A549 (cell line): ENCODE results near the gene NCS1. TPM values are rescaled to one million over a fixed set of nuclear protein-coding genes. Genes with fewer than 3 reads are reported as not detected.

Experiments used
- ATAC-seq, 2 experiments: fragments of 200-7000 bp in 1 of 2; fragments of >200 bp in 1 of 2; cut with Nextera tagmentation in 1 of 2; cut with Tn5 transposase in 1 of 2; 3 replicates each; pipeline versions ENCODE4 v1.8.0 to v1.9.1; 2018 to 2020; ENCODE audit warnings: mild to moderate bottlenecking in 1 of 2, moderate library complexity in 1 of 2
- CTCF ChIA-PET: fragments of 300-600 bp; sonication (Branson Sonifier 250); formaldehyde crosslinking; extraction: SDS; loops from one replicate; lab custom pipeline; 2021; ENCODE audit warnings: antibody characterized with exemption, inconsistent platforms; lab: Yijun Ruan, JAX
- POLR2A ChIA-PET: fragments of 350-600 bp; formaldehyde crosslinking; extraction: SDS; loops from one replicate; lab custom pipeline; 2021; ENCODE audit warnings: antibody characterized with exemption, inconsistent platforms; lab: Yijun Ruan, JAX
- DNase-seq, 2 experiments: peaks; one replicate each; pipeline versions ENCODE4 v3.0.0 to v3.0.0-alpha.2; 2011 to 2016; ENCODE audit warnings: low read depth in 1 of 2, low spot score in 1 of 2
- FAIRE-seq: peaks from 2 replicates; lab custom pipeline; 2011; peaks lifted over from hg19 to GRCh38; lab: Jason Lieb, UNC
- H3K27ac ChIP-seq, 2 experiments: fragments of >200 bp; sonication (Bioruptor Twin); formaldehyde crosslinking; 3 replicates each; pipeline ENCODE4 v1.5.1; 2016 to 2017
- H3K4me1 ChIP-seq: fragments of >200 bp; sonication (Bioruptor Twin); formaldehyde crosslinking; 3 replicates; pipeline ENCODE4 v1.6.1; 2016
- H3K4me2 ChIP-seq: fragments of >200 bp; sonication (Bioruptor Twin); formaldehyde crosslinking; 3 replicates; pipeline ENCODE4 v1.6.1; 2016
- H3K4me3 ChIP-seq: fragments of >200 bp; sonication (Bioruptor Twin); formaldehyde crosslinking; 3 replicates; pipeline ENCODE4 v1.5.1; 2016
- H3K9me3 ChIP-seq: fragments of >200 bp; sonication (Bioruptor Twin); formaldehyde crosslinking; 3 replicates; pipeline ENCODE4 v1.6.1; 2016
- CEBPB ChIP-seq, 2 experiments: fragments of >200 bp in 1 of 2; sonication (Bioruptor Twin) in 1 of 2; formaldehyde crosslinking in 1 of 2; IDR thresholded peaks; 2 replicates each; pipeline ENCODE4 v1.6.1; 2012 to 2016
- CHD4 ChIP-seq: fragments of 200-600 bp; sonication (generic); IDR thresholded peaks from 2 replicates; pipeline ENCODE4 v1.6.1; 2016; ENCODE audit warnings: antibody characterized with exemption, mild to moderate bottlenecking, borderline replicate concordance
- EHF ChIP-seq: fragments of 250-450 bp; sonication (Bioruptor Pico); IDR thresholded peaks from 2 replicates; pipeline ENCODE4 v1.5.0; 2020; ENCODE audit warnings: mild to moderate bottlenecking
- EP300 ChIP-seq, 2 experiments: fragments of >200 bp; sonication (Bioruptor Twin); formaldehyde crosslinking; IDR thresholded peaks; 2 replicates in 1 of 2; 3 replicates in 1 of 2; pipeline ENCODE4 v1.6.1; 2016 to 2017
- ESRRA ChIP-seq: fragments of 150-350 bp; IDR thresholded peaks from 2 replicates; pipeline ENCODE4 v1.6.1; 2014; ENCODE audit warnings: mild to moderate bottlenecking, low read length, borderline replicate concordance
- GATA3 ChIP-seq: IDR thresholded peaks from 2 replicates; pipeline ENCODE4 v1.6.1; 2012; ENCODE audit warnings: borderline replicate concordance
- HDAC2 ChIP-seq: fragments of 200-600 bp; sonication (generic); IDR thresholded peaks from 2 replicates; pipeline ENCODE4 v1.6.1; 2016
- HES2 ChIP-seq: fragments of >200 bp; sonication (Bioruptor Twin); formaldehyde crosslinking; IDR thresholded peaks from 2 replicates; pipeline ENCODE4 v1.6.1; 2016
- HEYL ChIP-seq: fragments of 250-450 bp; sonication (Bioruptor Pico); IDR thresholded peaks from 2 replicates; pipeline ENCODE4 v1.8.0; 2021; ENCODE audit warnings: mild to moderate bottlenecking, moderate library complexity
- HOXA7 ChIP-seq: fragments of 250-450 bp; sonication (Bioruptor Pico); IDR thresholded peaks from 2 replicates; pipeline ENCODE4 v1.5.0; 2020; ENCODE audit warnings: mild to moderate bottlenecking, moderate library complexity
- HOXB13 ChIP-seq: fragments of 250-450 bp; sonication (Bioruptor Pico); IDR thresholded peaks from 2 replicates; pipeline ENCODE4 v1.5.0; 2020; ENCODE audit warnings: low read depth, mild to moderate bottlenecking, moderate library complexity
- KDM1A ChIP-seq: fragments of 200-600 bp; sonication (generic); IDR thresholded peaks from 2 replicates; pipeline ENCODE4 v1.6.1; 2016; ENCODE audit warnings: low read depth, mild to moderate bottlenecking
- KDM5A ChIP-seq: fragments of 200-600 bp; sonication (generic); IDR thresholded peaks from 2 replicates; pipeline ENCODE4 v1.6.1; 2016; ENCODE audit warnings: antibody characterized with exemption, mild to moderate bottlenecking
- MAFK ChIP-seq: fragments of 450-650 bp; IDR thresholded peaks from 2 replicates; pipeline ENCODE4 v1.6.1; 2014; ENCODE audit not compliant: partially characterized antibody
- PBX3 ChIP-seq: IDR thresholded peaks from 2 replicates; pipeline ENCODE4 v1.6.1; 2012
- RAD21 ChIP-seq, 2 experiments: fragments of >200 bp in 1 of 2; sonication (Bioruptor Twin) in 1 of 2; formaldehyde crosslinking in 1 of 2; IDR thresholded peaks in 1 of 2; conservative IDR thresholded peaks in 1 of 2; 2 replicates in 1 of 2; 3 replicates in 1 of 2; pipeline ENCODE4 v1.6.1; 2012 to 2018; ENCODE audit warnings: inconsistent platforms in 1 of 2
- RARB ChIP-seq: fragments of 250-450 bp; sonication (Bioruptor Pico); IDR thresholded peaks from 2 replicates; pipeline ENCODE4 v1.8.0; 2021; ENCODE audit warnings: mild to moderate bottlenecking, moderate library complexity
- RCOR1 ChIP-seq: fragments of 150-350 bp; IDR thresholded peaks from 2 replicates; pipeline ENCODE4 v1.6.1; 2014; ENCODE audit warnings: antibody characterized with exemption, low read length, low read depth
- SREBF2 ChIP-seq: fragments of 450-650 bp; IDR thresholded peaks from 2 replicates; pipeline ENCODE4 v1.6.1; 2014; ENCODE audit warnings: mild to moderate bottlenecking, moderate library complexity
- TFCP2L1 ChIP-seq: fragments of 250-450 bp; sonication (Bioruptor Pico); IDR thresholded peaks from 2 replicates; pipeline ENCODE4 v1.5.0; 2021; ENCODE audit warnings: mild to moderate bottlenecking
- WGBS: methylation state at CpG from one replicate; pipeline ENCODE4 v1.1.6; 2017; ENCODE audit errors: missing lambda C conversion rate; 5-methylcytosine and 5-hydroxymethylcytosine counted together
- polyA plus RNA-seq, 4 experiments: library from polyadenylated mRNA; depleted of rRNA in 3 of 4; stranded (reverse); fragments of >200 nt; fragmentation: RNase III in 1 of 4; extraction: RNeasy Plus Mini Kit Qiagen cat#74134 plus additional on column Dnase treatment in 1 of 4; gene quantifications; 2 replicates in 3 of 4; 3 replicates in 1 of 4; pipeline ENCODE4 v1.2.3, GENCODE V29; 2011 to 2017
- TF ChIP-seq, protein P1 (sequence below): fragments of >200 bp; sonication (Bioruptor Twin); formaldehyde crosslinking; IDR thresholded peaks from 3 replicates; pipeline ENCODE4 v1.5.1; 2016
- TF ChIP-seq, protein P2 (sequence below): fragments of 200-600 bp; sonication (generic); IDR thresholded peaks from 2 replicates; pipeline ENCODE4 v1.6.1; 2016; ENCODE audit warnings: antibody characterized with exemption, mild to moderate bottlenecking, moderate library complexity

Gene NCS1
- polyA plus RNA-seq, 2 of the 4 experiments (the other 2 are of a cell fraction): 17.9 to 21.9 TPM

GRCh38 chr9:130142641-130143040 is 29.6 kb upstream of the NCS1 start:
- FAIRE-seq (no peak), ATAC-seq (no peak), DNase-seq (no peak)
- WGBS: 78% methylated on average over 6 of the region's 6 CpGs
- POLR2A ChIA-PET: no interaction called here
- Histone ChIP-seq H3K27ac (no peak overlapping the region), H3K4me3 (no peak overlapping the region), H3K4me2 (no peak overlapping the region), H3K4me1 (peaks cover 12% of the 10 kb centered on the region), H3K9me3 (no peaks in the 10 kb centered on the region)
- TF ChIP-seq KDM5A (no peak), TFCP2L1 (CRISPR knock-in tag) (no peak), ESRRA (no peak), RAD21 (conservative IDR thresholded peaks at IDR 0.05 in 1 of 2, IDR thresholded peaks at IDR 0.05 in 1 of 2) (no peak), HES2 (no peak)
- CTCF ChIA-PET: interaction anchor here (1.0 to 1.1 kb wide), 2 partner anchors 35 to 93 kb away, joined by 3 to 5 read pairs; no protein-coding TSS in a partner anchor

DNA sequence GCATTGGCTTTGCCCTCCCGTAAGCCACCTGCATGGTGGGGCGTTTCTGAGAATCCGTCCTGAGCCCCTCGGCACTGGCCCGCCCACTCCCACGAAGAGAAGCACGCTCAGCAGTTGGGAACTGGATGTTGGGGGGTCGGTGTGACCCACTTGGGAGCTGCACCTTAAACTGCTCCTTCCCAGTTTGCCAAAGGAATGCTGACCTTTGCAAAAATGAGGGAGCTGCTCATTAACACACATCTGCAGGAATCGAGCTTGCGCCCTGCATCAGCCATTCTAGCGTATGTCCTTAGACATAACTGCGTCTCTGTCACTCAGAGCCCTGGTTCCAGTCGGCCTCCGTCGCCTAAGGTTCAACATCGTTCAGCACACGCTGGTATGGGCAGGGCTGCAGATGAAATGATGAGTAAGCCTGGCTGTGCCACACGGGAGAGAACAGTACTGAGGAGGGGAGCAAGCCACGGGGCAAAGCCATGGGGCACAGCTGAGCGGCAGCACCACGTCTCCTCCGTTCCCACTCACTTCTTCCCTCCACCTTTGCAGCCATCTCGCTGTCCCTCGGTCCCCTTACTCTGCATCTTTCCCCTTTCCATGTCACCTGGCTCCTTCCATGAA is 28.8 kb upstream of the NCS1 start:
- Histone ChIP-seq H3K27ac (no peak overlapping the region), H3K4me2 (no peak overlapping the region), H3K4me1 (peaks cover 5% of the 10 kb centered on the region), H3K9me3 (no peaks in the 10 kb centered on the region), H3K4me3 (no peak overlapping the region)
- CTCF ChIA-PET: interaction anchor here (1.1 to 1.3 kb wide), 3 partner anchors 35 to 259 kb away, joined by 3 to 5 read pairs (median 4); no protein-coding TSS in a partner anchor
- no peak for DNase-seq
- POLR2A ChIA-PET: no interaction called here
- ATAC-seq: peak; percentile 42 to 53; a peak in 4 of 6 replicates
- TF ChIP-seq GATA3 (no peak), KDM1A (no peak), RAD21 (conservative IDR thresholded peaks at IDR 0.05 in 1 of 2, IDR thresholded peaks at IDR 0.05 in 1 of 2) (no peak), PBX3 (no peak), RARB (CRISPR knock-in tag) (no peak), MAFK (peak; percentile 98)
- 74% methylated on average over 24 of the region's 24 CpGs for WGBS
- FAIRE-seq: no peak

GRCh38 chr9:130143958-130144366 is 28.2 kb upstream of the NCS1 start:
- Histone ChIP-seq H3K4me1 (no peaks in the 10 kb centered on the region), H3K4me3 (no peak overlapping the region), H3K4me2 (no peak overlapping the region), H3K9me3 (no peaks in the 10 kb centered on the region), H3K27ac (no peak overlapping the region)
- ATAC-seq (peak in 1 of 2 experiments; percentile 30; a peak in 2 of 6 replicates), DNase-seq (no peak), FAIRE-seq (no peak)
- ChIA-PET CTCF (interaction anchor here (1.1 to 1.3 kb wide), 3 partner anchors 36 to 260 kb away, joined by 3 to 5 read pairs (median 4); no protein-coding TSS in a partner anchor), POLR2A (no interaction called here)
- no peak for TF ChIP-seq CEBPB (IDR thresholded peaks at IDR 0.05)
- TF ChIP-seq CHD4: no peak
- TF ChIP-seq, protein P1, sequence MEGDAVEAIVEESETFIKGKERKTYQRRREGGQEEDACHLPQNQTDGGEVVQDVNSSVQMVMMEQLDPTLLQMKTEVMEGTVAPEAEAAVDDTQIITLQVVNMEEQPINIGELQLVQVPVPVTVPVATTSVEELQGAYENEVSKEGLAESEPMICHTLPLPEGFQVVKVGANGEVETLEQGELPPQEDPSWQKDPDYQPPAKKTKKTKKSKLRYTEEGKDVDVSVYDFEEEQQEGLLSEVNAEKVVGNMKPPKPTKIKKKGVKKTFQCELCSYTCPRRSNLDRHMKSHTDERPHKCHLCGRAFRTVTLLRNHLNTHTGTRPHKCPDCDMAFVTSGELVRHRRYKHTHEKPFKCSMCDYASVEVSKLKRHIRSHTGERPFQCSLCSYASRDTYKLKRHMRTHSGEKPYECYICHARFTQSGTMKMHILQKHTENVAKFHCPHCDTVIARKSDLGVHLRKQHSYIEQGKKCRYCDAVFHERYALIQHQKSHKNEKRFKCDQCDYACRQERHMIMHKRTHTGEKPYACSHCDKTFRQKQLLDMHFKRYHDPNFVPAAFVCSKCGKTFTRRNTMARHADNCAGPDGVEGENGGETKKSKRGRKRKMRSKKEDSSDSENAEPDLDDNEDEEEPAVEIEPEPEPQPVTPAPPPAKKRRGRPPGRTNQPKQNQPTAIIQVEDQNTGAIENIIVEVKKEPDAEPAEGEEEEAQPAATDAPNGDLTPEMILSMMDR: no peak
- no peak for TF ChIP-seq SREBF2
- no peak for TF ChIP-seq HDAC2
- TF ChIP-seq RCOR1: no peak
- no peak for TF ChIP-seq HOXB13 (CRISPR knock-in tag)
- TF ChIP-seq EP300 (IDR thresholded peaks at IDR 0.05): no peak
- no peak for TF ChIP-seq EHF (CRISPR knock-in tag)
- TF ChIP-seq HEYL (CRISPR knock-in tag): no peak
- TF ChIP-seq, protein P2, sequence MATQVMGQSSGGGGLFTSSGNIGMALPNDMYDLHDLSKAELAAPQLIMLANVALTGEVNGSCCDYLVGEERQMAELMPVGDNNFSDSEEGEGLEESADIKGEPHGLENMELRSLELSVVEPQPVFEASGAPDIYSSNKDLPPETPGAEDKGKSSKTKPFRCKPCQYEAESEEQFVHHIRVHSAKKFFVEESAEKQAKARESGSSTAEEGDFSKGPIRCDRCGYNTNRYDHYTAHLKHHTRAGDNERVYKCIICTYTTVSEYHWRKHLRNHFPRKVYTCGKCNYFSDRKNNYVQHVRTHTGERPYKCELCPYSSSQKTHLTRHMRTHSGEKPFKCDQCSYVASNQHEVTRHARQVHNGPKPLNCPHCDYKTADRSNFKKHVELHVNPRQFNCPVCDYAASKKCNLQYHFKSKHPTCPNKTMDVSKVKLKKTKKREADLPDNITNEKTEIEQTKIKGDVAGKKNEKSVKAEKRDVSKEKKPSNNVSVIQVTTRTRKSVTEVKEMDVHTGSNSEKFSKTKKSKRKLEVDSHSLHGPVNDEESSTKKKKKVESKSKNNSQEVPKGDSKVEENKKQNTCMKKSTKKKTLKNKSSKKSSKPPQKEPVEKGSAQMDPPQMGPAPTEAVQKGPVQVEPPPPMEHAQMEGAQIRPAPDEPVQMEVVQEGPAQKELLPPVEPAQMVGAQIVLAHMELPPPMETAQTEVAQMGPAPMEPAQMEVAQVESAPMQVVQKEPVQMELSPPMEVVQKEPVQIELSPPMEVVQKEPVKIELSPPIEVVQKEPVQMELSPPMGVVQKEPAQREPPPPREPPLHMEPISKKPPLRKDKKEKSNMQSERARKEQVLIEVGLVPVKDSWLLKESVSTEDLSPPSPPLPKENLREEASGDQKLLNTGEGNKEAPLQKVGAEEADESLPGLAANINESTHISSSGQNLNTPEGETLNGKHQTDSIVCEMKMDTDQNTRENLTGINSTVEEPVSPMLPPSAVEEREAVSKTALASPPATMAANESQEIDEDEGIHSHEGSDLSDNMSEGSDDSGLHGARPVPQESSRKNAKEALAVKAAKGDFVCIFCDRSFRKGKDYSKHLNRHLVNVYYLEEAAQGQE: no peak
- TF ChIP-seq ESRRA: no peak
- no peak for TF ChIP-seq HOXA7 (CRISPR knock-in tag)
- no peak for TF ChIP-seq HES2
- WGBS: 81% methylated on average over 14 of the region's 14 CpGs
